Forelimb muscle (tissue), 1 donor: ENCODE results near the gene LRPAP1. TPM values are rescaled to one million over a fixed set of nuclear protein-coding genes. Genes with fewer than 3 reads are reported as not detected.

Source experiments
- DNase-seq: peaks from one replicate; pipeline ENCODE4 v3.0.0-alpha.2; 2013; ENCODE audit warnings: low read depth
- polyA plus RNA-seq: library from polyadenylated mRNA; unstranded; fragments of 120-200 nt; gene quantifications from one replicate; pipeline ENCODE4 v1.2.1, GENCODE V29; 2013; ENCODE audit not compliant: insufficient read length

Gene LRPAP1
- polyA plus RNA-seq, 1 donor = 66.2 TPM

GRCh38 chr4:3501126-3501824, 30.9 kb downstream of the LRPAP1 start:
- DNase-seq = no peak

DNA sequence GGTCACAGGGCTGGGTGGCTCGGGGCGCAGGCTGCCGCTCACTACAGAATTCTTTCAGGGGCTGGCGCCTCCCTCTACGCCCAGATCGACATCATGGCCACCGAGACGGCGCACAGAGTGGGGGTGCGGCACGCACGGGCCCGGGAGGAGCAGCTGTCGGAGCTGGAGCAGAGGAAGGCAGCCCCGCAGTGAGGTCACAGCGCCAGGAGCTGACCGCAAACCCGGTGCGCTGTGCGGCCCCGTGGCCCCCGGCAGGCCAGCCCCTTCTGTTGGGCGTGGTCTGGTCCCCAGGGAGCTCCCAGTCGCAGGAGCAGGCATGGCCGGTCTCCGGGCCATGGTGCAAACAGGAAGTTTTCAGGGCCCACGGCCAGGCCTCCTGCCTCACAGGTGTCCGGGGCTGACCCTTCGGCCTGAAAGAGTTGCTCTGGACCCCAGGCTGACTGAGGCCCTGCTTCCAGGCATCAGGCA, 31.6 kb downstream of the LRPAP1 start:
- no peak for DNase-seq

- no peak for DNase-seq
These were observed 32.1 kb downstream of the LRPAP1 start for GRCh38 chr4:3500111-3500510.

DNA sequence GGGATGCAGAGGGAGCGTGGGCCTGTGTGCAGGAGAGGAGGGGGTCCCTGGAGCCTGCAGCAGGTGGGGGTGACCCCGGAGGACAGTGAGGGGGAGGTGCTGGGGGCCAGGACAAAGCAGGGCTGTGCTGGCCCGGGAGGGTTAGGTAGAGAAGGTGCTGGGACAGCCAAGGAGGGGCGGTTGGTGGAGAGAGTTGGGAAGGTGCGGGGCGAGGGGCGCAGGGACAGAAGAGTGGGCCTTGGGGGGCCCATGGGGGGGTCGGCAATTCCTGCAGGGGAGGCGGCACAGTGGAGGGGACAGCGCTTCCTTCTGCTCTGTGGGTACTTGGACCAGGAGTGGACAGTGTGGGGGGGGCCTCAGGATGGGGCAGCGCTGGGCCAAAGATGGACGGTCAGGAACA, 32.5 kb downstream of the LRPAP1 start:
- no peak for DNase-seq

- DNase-seq = no peak
These were observed 33.2 kb downstream of the LRPAP1 start for GRCh38 chr4:3498901-3499510.

DNA sequence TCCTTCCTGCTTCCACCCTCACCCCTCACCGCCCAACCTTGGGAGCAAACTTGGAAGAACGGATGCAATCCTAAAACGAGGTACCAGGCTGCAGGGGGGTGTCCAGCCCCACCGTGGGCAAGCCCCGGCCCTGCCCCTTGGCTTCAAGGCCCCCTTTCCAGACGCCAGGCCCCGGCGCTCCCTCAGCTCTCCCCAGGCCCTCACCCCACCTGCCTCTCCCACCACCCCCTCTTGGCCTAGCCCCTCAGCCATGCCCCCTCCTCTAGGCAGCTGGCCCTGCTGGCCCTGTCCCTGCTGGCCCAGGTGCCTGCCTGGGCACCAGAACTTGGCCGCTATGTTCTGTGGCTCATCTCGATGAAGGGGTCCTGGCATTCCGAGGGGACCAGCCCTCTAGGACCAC, 33.8 kb downstream of the LRPAP1 start:
- no peak for DNase-seq

DNA sequence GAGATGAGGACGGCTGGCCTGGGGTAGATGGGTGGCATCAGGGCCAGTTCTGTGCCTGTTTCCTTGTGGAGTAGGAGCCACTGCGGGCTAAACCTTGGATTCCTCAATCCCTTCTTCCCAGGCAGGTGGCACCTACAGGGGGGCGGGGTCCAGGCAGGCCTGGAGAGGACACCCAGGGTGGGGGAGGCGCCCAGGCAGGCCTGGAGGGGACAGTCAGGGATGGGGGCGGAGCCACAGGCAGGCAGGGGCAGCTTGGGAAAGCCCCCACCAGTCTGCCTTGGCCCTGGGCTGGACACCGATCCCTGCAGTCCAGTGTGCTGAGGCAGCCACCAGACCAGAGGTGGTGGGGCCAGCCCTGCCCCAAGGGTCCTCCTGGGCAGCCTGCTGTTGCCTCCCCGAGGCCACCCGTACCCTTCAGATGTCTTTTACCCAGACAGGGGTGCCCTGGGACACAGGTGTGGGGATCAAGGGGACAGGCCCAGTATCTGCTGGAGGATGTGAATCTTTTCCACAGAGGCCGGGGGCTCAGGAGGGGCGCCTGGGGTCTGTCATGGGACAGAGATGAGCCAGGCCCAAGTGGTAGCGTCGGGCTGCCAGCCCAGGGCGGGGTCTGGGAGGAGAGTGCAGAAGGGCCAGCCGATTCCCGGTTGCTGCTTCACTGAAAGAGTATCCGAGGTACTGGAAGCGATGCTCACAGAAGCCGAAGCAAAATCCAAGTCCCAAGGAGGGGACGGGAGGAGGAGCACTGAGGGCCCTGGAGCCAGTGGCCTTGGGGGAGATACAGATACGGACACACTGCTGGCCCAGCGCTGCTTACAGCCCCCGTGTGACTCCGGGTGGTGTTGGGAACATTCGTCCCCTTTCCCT, 34.5 kb downstream of the LRPAP1 start:
- DNase-seq = no peak

DNA sequence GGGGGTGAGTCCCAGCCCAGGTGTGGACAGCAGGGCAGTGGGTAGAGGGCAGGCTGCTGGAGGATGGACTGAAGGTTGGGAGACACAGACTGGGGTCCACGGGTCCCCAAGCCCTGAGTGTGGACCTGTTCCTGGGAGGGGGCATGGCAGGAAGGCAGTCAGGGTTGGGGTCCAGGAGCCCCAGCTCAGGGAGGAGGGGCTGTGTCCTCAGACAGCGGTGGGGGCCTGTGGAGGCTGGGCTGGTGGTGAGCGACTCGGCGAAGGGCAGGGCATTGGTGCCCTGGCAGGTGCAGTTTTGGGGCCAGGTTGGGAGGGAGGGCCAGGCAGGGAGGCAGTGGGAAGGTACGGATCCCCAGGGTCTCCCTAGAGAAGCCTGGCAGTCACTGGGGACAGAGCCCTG, 35.1 kb downstream of the LRPAP1 start:
- no peak for DNase-seq

GRCh38 chr4:3496021-3496420, 36.2 kb downstream of the LRPAP1 start:
- DNase-seq = no peak

DNA sequence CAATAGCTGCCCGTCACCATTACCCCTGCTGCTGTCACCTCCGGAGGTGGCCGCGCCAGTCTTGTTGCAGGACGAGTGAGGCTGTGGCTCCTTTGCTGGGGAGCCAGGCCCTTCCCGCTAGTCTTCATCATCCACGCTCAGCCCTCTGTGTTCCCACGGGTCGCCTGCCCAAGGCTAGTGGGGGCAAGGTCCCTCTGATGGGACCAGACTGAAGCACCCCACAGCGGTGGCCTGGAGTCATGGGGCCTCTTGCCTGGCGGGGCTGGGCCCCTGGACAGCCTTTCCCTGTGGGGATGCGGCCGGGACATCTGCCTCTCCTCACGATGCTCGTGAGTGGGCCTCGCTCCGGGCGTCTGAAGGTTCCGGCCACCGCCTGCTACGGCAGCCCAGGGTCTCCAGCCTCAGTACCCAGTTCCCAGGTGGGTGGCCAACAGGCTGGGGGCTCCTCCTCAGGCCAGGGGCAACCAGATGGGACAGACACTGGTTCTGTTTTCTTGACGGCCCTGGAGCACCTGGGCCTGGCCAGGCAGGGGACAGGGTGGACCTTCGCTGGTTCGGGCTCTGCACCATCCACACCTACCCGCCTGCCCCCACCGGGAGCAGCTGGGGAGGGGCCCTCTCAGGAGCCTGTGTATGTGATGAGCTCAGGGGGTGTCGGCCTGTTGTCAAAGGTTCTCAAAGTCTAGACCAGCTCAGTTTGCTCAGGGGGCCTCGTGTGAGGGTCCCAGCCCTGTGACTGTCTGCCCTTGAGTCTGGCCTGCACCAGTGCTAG, 36.8 kb downstream of the LRPAP1 start:
- no peak for DNase-seq

GRCh38 chr4:3494462-3494871, 37.8 kb downstream of the LRPAP1 start:
- DNase-seq = no peak

DNA sequence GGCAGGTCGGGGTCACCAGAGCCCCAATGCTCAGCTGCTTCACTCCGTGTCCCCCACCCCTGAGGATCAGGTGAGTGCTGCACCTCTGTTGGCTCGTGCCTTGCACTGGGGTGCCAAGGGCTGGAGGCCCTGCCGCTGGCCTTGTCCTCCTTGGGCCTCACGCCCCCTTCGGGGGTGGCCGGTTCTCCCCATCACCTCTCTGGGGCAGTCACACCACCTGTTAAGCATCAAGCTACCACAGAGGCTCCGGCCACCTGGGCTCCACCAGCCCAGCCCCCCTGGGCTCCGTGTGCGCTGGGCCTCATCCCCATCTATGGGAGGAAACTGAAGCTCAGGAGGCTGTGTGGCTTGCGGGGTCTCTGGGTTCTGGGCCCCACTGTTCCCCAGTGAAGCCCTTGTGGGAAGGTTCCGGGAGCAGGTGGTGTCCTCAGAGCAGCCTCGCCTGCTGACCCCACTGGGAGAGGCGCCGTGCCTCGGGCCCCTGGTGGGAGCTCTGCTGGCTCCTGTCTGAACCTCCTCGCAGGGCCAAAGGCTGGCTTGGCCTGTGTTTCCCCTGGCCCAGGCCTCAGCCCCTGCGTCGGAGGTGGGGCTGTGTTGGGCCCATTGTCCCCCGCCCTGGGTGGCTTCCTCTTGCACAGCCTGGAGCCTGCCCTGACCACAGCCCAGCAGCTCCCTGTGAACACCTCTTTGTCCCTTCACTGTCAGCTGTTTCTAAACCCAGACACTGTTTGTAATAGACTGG, 38.3 kb downstream of the LRPAP1 start:
- DNase-seq = no peak

- no peak for DNase-seq
These were observed 39.2 kb downstream of the LRPAP1 start for GRCh38 chr4:3492741-3493719.

DNA sequence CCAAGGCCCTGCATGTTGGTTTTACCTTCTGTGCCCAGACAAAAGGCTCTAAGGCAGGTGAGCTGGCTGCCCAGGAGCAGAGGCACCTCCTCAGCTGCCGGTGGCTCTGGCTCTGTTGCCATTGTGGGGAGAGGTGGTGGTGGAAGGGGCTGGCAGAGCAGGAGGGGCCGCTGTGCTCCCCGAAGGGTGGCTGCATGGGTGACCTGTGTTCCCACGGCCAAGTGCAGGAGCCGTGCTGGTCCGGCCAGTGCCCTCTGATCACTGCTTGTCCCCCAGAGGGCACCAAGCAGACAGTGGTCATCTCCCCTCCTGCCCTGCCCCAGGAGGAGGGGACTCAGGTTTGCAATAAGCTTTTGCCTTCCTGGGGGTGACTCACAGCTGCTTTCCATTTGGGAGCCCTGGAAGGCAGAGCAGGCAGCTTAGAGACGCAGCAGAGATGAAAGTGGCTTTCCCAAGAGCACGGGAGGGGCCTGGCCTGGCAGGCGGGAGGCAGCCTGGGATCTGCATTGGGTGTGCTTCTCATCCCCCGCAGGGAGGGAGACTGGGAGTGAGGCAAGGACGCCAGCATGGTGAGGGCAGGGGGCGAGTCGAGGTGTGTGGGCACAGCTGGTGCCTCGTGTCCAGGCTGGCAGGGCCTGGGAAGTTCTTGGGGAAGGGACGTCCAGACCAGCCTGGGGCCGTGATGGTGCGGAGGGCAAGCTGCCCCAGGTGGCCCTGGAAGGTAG, 40.4 kb downstream of the LRPAP1 start:
- no peak for DNase-seq

GRCh38 chr4:3489451-3489962, 42.7 kb downstream of the LRPAP1 start:
- no peak for DNase-seq

DNA sequence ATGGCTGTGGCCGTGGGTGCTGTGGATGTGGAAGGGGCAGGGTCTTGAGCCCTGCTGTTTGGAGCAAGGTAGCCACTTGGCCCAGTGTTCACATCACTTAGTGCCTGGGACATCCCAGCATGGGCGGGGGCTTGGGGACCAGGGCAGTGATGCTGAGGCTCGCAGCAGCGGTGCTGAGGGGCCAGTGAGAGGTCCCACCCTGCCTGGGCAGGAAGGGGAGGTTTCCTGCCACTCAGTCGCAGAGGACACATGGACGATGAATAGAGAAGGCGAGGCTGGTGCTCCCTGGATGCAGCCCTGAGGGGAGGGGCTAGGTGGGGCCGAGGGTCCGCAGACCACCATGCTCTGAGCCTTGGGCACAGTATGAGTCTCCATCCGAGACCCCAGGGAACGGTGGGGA, 43.4 kb downstream of the LRPAP1 start:
- DNase-seq = no peak

- DNase-seq = no peak
These were observed 44.4 kb downstream of the LRPAP1 start for GRCh38 chr4:3487861-3488260.

DNA sequence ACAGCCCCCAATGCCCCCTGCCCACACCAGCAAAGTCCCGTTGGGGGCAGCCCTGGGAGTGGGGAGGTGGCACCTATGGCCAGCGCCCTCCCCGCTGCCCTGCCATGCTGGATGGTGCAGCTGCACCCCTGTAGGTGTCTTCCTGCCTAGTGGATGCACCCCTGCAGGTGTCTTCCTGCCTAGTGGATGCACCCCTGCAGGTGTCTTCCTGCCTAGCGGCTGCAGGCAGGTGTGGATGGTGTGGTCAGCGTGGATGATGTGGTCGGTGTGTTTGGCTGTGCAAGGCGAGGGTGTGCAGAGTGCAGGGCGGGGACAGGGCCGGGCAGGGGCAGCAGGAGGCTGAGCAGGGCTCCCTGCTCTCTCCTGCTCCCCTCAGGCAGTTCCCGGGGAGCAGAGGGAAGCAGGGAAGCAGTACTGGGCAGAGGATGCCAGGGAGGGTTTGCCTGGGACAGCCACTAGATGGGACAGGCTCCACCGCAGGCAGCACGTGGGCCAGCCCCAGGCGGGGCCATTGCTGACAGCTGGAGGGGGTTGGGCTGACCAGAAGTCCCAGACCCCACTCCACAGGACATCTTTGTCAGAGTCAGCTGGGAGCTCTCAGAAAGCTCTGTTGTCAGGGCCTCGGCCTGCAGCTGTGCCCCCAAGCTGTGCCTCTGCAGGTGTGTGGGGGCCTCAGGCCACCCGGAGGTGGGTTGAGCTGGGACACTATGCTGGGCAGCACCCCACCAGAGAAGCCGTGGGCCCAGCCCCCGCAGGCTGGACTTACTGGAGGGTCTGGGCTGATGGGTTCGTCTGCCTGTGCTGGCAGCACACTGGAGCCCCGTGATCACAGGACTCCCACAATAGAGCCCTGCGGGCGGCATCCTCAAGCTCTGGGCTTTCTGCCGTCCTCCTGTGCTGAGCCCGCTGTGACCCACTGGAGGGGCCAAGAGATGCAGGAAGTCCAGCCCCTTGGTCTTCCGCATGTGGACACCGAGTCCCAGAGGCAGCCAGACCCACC, 45.4 kb downstream of the LRPAP1 start:
- no peak for DNase-seq
